Neural cell (in vitro differentiated cells): ENCODE measurements around the gene SLC10A7. TPM values are rescaled to one million over a fixed set of nuclear protein-coding genes. Genes with fewer than 3 reads are reported as not detected.

ENCODE experiments used
- H2AFZ ChIP-seq: fragments of 200-600, 300-800 bp; sonication (generic), shearing (Covaris generic); 2 replicates; pipeline ENCODE4 v1.6.0; 2014; ENCODE audit warnings: low read depth, mild to moderate bottlenecking, antibody characterized with exemption, low read length, moderate library complexity
- H3F3A ChIP-seq: fragments of 200-600 bp; shearing (Covaris generic); 2 replicates; pipeline ENCODE4 v1.6.1; 2016; ENCODE audit warnings: mild to moderate bottlenecking, moderate library complexity, mixed read lengths, antibody characterized with exemption, low read length; ENCODE audit not compliant: insufficient read depth, poor library complexity, severe bottlenecking
- H3K27ac ChIP-seq: fragments of 200-600, 300-800 bp; sonication (generic), shearing (Covaris generic); 2 replicates; pipeline ENCODE4 v1.5.1; 2014; ENCODE audit warnings: mild to moderate bottlenecking, low read length, moderate library complexity
- H3K27me3 ChIP-seq: fragments of 300-800, 200-600 bp; sonication (generic), shearing (Covaris generic); 2 replicates; pipeline ENCODE4 v1.6.0; 2014; ENCODE audit warnings: mild to moderate bottlenecking, low read depth, low read length, moderate library complexity; ENCODE audit not compliant: insufficient read depth
- H3K36me3 ChIP-seq: fragments of 300-800, 200-600 bp; sonication (generic), shearing (Covaris generic); 2 replicates; pipeline ENCODE4 v1.5.1; 2014; ENCODE audit warnings: mild to moderate bottlenecking, antibody characterized with exemption, low read length, moderate library complexity; ENCODE audit not compliant: insufficient read depth
- H3K4me2 ChIP-seq: fragments of 300-800, 200-600 bp; sonication (generic), shearing (Covaris generic); 2 replicates; pipeline ENCODE4 v1.6.0; 2014; ENCODE audit warnings: mild to moderate bottlenecking, low read length
- H3K4me3 ChIP-seq: fragments of 300-800, 200-600 bp; sonication (generic), shearing (Covaris generic); 2 replicates; pipeline ENCODE4 v1.5.1; 2014; ENCODE audit warnings: mild to moderate bottlenecking, low read length, moderate library complexity
- H3K79me2 ChIP-seq: fragments of 200-600 bp; shearing (Covaris generic); replicated peaks from 2 replicates; pipeline ENCODE4 v1.6.0; 2014; ENCODE audit warnings: mild to moderate bottlenecking, low read length, moderate library complexity; ENCODE audit not compliant: insufficient read depth
- H3K9ac ChIP-seq: fragments of 300-800, 200-600 bp; sonication (generic), shearing (Covaris generic); 2 replicates; pipeline ENCODE4 v1.6.1; 2016; ENCODE audit warnings: mild to moderate bottlenecking, low read length, mixed read lengths
- H3K9me2 ChIP-seq: fragments of 200-600 bp; shearing (Covaris generic); 2 replicates; pipeline ENCODE4 v1.6.1; 2016; ENCODE audit warnings: mild to moderate bottlenecking, low read length, mixed read lengths; ENCODE audit not compliant: insufficient read depth
- H3K9me3 ChIP-seq: fragments of 200-600, 300-800 bp; sonication (generic), shearing (Covaris generic); 2 replicates; pipeline ENCODE4 v1.6.1; 2016; ENCODE audit warnings: mild to moderate bottlenecking, mixed run types, low read length, moderate library complexity, mixed read lengths
- H4K20me1 ChIP-seq: fragments of 200-600 bp; shearing (Covaris generic); 2 replicates; pipeline ENCODE4 v1.6.1; 2016; ENCODE audit warnings: mild to moderate bottlenecking, mixed run types; ENCODE audit not compliant: insufficient read depth
- EP300 ChIP-seq: fragments of 450-650 bp; conservative IDR thresholded peaks from 2 replicates; pipeline ENCODE4 v1.6.1; 2014; ENCODE audit warnings: antibody characterized with exemption, mild to moderate bottlenecking, moderate library complexity; ENCODE audit not compliant: poor library complexity, severe bottlenecking
- EZH2 ChIP-seq: fragments of 200-600, 300-800 bp; shearing (Covaris generic), sonication (generic); IDR thresholded peaks from 2 replicates; pipeline ENCODE4 v1.6.1; 2014; ENCODE audit warnings: antibody characterized with exemption, low read length, borderline replicate concordance, mild to moderate bottlenecking; ENCODE audit not compliant: insufficient read depth, poor library complexity, severe bottlenecking
- MXI1 ChIP-seq: fragments of 450-650 bp; conservative IDR thresholded peaks from 2 replicates; pipeline ENCODE4 v1.6.1; 2014; ENCODE audit warnings: antibody characterized with exemption, mild to moderate bottlenecking; ENCODE audit not compliant: poor library complexity, severe bottlenecking
- POLR2AphosphoS5 ChIP-seq: IDR thresholded peaks from 2 replicates; pipeline ENCODE4 v1.6.1; 2012
- RAD21 ChIP-seq: fragments of 450-650 bp; conservative IDR thresholded peaks from 2 replicates; pipeline ENCODE4 v1.6.1; 2014; ENCODE audit warnings: antibody characterized with exemption, mild to moderate bottlenecking, moderate library complexity
- SMC3 ChIP-seq: fragments of 450-650 bp; conservative IDR thresholded peaks from 2 replicates; pipeline ENCODE4 v1.6.1; 2014; ENCODE audit warnings: antibody characterized with exemption, mild to moderate bottlenecking, moderate library complexity; ENCODE audit not compliant: poor library complexity
- TAF1 ChIP-seq: IDR thresholded peaks from 2 replicates; pipeline ENCODE4 v1.6.1; 2012; ENCODE audit warnings: low read depth
- polyA plus RNA-seq: library from polyadenylated mRNA; depleted of rRNA; stranded (reverse); fragments of >200 nt; gene quantifications from 2 replicates; pipeline ENCODE4 v1.2.3, GENCODE V29; 2014
- TF ChIP-seq, protein P1 (sequence below): IDR thresholded peaks from 2 replicates; pipeline ENCODE4 v1.6.1; 2012; ENCODE audit warnings: borderline replicate concordance
- TF ChIP-seq, protein P2 (sequence below): fragments of 450-650 bp; IDR thresholded peaks from 2 replicates; pipeline ENCODE4 v1.5.1; 2014; ENCODE audit warnings: antibody characterized with exemption, mild to moderate bottlenecking, moderate library complexity; ENCODE audit not compliant: poor library complexity, severe bottlenecking

Gene SLC10A7
- polyA plus RNA-seq, 1 donor from 2014 or later = 5.5 TPM

DNA sequence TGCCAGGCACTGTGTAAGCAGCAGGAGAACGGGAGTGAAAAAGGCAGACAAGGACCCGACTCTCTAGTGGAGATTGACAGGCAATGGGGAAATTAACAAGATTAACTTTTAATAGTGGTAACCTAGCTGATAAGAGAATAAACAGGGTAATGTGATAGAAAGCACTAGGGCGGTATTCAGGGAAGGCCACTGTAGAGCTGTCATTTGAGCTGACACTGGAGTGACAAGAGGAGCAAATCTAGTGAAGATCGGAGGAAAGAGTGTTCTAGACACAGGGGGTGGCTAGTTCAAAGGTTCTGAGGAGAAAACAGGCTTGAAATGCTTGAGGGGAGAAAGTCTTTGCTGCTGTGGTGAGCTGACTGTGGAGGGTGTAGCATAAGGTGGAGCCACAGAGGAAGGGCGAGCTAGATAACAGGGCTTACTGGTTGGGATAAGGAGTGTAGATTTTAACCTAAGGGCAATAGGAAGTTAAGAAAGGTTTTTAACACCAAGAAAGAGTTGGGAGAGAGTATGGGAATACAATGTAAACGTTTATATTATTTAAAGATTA lies 122.8 kb downstream of the SLC10A7 start:
- Histone ChIP-seq H2AFZ (no peak overlapping the region), H3F3A (no peaks in the 10 kb centered on the region), H3K9me2 (no peaks in the 10 kb centered on the region), H3K9ac (no peak overlapping the region), H3K27me3 (no peaks in the 10 kb centered on the region), H3K79me2 (no peaks in the 10 kb centered on the region), H3K27ac (no peak overlapping the region), H3K4me3 (no peak overlapping the region), H4K20me1 (no peaks in the 10 kb centered on the region), H3K4me2 (no peak overlapping the region), H3K36me3 (no peaks in the 10 kb centered on the region), H3K9me3 (no peaks in the 10 kb centered on the region)
- TF ChIP-seq TAF1 (no peak), RAD21 (no peak), EZH2 (no peak)
- TF ChIP-seq, protein P1, sequence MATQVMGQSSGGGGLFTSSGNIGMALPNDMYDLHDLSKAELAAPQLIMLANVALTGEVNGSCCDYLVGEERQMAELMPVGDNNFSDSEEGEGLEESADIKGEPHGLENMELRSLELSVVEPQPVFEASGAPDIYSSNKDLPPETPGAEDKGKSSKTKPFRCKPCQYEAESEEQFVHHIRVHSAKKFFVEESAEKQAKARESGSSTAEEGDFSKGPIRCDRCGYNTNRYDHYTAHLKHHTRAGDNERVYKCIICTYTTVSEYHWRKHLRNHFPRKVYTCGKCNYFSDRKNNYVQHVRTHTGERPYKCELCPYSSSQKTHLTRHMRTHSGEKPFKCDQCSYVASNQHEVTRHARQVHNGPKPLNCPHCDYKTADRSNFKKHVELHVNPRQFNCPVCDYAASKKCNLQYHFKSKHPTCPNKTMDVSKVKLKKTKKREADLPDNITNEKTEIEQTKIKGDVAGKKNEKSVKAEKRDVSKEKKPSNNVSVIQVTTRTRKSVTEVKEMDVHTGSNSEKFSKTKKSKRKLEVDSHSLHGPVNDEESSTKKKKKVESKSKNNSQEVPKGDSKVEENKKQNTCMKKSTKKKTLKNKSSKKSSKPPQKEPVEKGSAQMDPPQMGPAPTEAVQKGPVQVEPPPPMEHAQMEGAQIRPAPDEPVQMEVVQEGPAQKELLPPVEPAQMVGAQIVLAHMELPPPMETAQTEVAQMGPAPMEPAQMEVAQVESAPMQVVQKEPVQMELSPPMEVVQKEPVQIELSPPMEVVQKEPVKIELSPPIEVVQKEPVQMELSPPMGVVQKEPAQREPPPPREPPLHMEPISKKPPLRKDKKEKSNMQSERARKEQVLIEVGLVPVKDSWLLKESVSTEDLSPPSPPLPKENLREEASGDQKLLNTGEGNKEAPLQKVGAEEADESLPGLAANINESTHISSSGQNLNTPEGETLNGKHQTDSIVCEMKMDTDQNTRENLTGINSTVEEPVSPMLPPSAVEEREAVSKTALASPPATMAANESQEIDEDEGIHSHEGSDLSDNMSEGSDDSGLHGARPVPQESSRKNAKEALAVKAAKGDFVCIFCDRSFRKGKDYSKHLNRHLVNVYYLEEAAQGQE = no peak
- TF ChIP-seq, protein P2, sequence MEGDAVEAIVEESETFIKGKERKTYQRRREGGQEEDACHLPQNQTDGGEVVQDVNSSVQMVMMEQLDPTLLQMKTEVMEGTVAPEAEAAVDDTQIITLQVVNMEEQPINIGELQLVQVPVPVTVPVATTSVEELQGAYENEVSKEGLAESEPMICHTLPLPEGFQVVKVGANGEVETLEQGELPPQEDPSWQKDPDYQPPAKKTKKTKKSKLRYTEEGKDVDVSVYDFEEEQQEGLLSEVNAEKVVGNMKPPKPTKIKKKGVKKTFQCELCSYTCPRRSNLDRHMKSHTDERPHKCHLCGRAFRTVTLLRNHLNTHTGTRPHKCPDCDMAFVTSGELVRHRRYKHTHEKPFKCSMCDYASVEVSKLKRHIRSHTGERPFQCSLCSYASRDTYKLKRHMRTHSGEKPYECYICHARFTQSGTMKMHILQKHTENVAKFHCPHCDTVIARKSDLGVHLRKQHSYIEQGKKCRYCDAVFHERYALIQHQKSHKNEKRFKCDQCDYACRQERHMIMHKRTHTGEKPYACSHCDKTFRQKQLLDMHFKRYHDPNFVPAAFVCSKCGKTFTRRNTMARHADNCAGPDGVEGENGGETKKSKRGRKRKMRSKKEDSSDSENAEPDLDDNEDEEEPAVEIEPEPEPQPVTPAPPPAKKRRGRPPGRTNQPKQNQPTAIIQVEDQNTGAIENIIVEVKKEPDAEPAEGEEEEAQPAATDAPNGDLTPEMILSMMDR = no peak

DNA sequence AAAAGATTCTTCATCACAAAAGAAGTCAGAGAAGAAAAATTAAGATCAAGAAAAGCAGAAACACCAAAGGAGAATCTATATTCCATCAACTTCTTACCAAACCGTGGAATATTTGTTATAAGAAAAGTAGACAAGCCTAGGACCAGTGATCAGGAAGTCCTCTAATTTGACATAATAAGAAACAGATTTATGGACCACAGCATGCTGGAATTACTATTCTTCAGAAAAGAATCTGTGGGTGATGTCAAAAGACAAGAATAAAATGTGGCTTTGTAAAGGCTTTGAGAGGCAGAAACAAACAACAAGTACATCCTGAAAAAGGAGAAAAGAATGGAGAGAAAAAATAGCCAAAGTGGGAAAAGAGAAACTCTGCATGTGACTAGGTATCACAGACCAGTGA lies 123.3 kb downstream of the SLC10A7 start:
- H3K9ac ChIP-seq = no peak overlapping the region
- H3K36me3 ChIP-seq = no peaks in the 10 kb centered on the region
- no peak for TF ChIP-seq SMC3
- TF ChIP-seq RAD21 = no peak
- no peak overlapping the region for H3K4me2 ChIP-seq
- no peaks in the 10 kb centered on the region for H3F3A ChIP-seq
- no peaks in the 10 kb centered on the region for H3K27me3 ChIP-seq
- H3K9me2 ChIP-seq = no peaks in the 10 kb centered on the region
- no peak overlapping the region for H2AFZ ChIP-seq
- no peak overlapping the region for H3K4me3 ChIP-seq
- H3K27ac ChIP-seq = no peak overlapping the region
- H3K79me2 ChIP-seq = no peaks in the 10 kb centered on the region
- no peaks in the 10 kb centered on the region for H4K20me1 ChIP-seq
- H3K9me3 ChIP-seq = no peaks in the 10 kb centered on the region

DNA sequence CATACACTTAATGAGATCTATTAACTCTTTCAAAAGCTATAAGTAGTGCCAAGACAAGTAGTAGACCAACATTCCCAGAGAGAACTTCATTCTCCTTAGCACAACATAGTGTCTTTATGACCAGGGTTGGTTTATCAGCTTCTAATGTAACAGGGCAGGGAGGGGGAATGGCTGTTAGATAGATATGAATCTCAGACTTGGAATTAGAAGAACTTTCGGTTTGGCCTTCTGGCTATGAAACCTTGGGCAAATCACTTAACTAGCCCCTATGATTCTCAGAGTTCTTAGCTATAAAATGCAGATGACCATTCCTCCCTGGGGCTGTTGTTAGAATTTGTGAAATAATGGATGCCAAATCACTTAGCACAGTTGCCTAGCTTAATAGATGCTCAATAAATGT lies 132.2 kb downstream of the SLC10A7 start:
- no peaks in the 10 kb centered on the region for H3F3A ChIP-seq

More for the DNA sequence above, 132.2 kb downstream of the SLC10A7 start:
- TF ChIP-seq MXI1 = no peak
- no peak for TF ChIP-seq RAD21
- TF ChIP-seq TAF1 = no peak
- no peak for TF ChIP-seq SMC3
- TF ChIP-seq, protein P2 = no peak
- no peak for TF ChIP-seq POLR2AphosphoS5
- TF ChIP-seq EP300 = no peak
- no peak for TF ChIP-seq EZH2
- TF ChIP-seq, protein P1 = no peak
- Histone ChIP-seq H2AFZ (no peak overlapping the region), H3K4me3 (no peak overlapping the region), H3K4me2 (no peak overlapping the region), H3K9me2 (no peaks in the 10 kb centered on the region), H3K79me2 (no peaks in the 10 kb centered on the region), H3K9me3 (no peaks in the 10 kb centered on the region), H4K20me1 (no peaks in the 10 kb centered on the region), H3K27me3 (no peaks in the 10 kb centered on the region), H3K9ac (no peak overlapping the region), H3K36me3 (no peaks in the 10 kb centered on the region), H3K27ac (no peak overlapping the region)
